Measurements from ENCODE around the gene SGCA. TPM values are rescaled to one million over a fixed set of nuclear protein-coding genes. Genes with fewer than 3 reads are reported as not detected.

SGCA gene
- total and polyA plus RNA-seq, 9 of the 15 experiments (the other 6 are each of a cell fraction or from before 2014, with no cell fraction given), result not detected

- TF ChIP-seq ZNF217 (CRISPR knock-in tag; IDR thresholded peaks at IDR 0.05) (no peak), BRF1 (IDR thresholded peaks at IDR 0.05; ENCODE audit: borderline replicate concordance, extremely low read depth, insufficient read length) (no peak), MAFG (tag; conservative IDR thresholded peaks at IDR 0.05) (no peak), ZZZ3 (IDR thresholded peaks at IDR 0.05) (no peak), ZNF507 (tag; conservative IDR thresholded peaks at IDR 0.05) (no peak), NCOA1 (IDR thresholded peaks at IDR 0.05; ENCODE audit: low read depth) (0 out of 2 replicates have a peak, but pooled peaks have one; percentile 46)
- TF ChIP-seq, protein P1, sequence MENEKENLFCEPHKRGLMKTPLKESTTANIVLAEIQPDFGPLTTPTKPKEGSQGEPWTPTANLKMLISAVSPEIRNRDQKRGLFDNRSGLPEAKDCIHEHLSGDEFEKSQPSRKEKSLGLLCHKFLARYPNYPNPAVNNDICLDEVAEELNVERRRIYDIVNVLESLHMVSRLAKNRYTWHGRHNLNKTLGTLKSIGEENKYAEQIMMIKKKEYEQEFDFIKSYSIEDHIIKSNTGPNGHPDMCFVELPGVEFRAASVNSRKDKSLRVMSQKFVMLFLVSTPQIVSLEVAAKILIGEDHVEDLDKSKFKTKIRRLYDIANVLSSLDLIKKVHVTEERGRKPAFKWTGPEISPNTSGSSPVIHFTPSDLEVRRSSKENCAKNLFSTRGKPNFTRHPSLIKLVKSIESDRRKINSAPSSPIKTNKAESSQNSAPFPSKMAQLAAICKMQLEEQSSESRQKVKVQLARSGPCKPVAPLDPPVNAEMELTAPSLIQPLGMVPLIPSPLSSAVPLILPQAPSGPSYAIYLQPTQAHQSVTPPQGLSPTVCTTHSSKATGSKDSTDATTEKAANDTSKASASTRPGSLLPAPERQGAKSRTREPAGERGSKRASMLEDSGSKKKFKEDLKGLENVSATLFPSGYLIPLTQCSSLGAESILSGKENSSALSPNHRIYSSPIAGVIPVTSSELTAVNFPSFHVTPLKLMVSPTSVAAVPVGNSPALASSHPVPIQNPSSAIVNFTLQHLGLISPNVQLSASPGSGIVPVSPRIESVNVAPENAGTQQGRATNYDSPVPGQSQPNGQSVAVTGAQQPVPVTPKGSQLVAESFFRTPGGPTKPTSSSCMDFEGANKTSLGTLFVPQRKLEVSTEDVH (IDR thresholded peaks at IDR 0.05; ENCODE audit: low read depth, partially characterized antibody), result no peak
- TF ChIP-seq, protein P2, sequence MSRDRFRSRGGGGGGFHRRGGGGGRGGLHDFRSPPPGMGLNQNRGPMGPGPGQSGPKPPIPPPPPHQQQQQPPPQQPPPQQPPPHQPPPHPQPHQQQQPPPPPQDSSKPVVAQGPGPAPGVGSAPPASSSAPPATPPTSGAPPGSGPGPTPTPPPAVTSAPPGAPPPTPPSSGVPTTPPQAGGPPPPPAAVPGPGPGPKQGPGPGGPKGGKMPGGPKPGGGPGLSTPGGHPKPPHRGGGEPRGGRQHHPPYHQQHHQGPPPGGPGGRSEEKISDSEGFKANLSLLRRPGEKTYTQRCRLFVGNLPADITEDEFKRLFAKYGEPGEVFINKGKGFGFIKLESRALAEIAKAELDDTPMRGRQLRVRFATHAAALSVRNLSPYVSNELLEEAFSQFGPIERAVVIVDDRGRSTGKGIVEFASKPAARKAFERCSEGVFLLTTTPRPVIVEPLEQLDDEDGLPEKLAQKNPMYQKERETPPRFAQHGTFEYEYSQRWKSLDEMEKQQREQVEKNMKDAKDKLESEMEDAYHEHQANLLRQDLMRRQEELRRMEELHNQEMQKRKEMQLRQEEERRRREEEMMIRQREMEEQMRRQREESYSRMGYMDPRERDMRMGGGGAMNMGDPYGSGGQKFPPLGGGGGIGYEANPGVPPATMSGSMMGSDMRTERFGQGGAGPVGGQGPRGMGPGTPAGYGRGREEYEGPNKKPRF (IDR thresholded peaks at IDR 0.05; ENCODE audit: low read depth, low read length), result no peak
- TF ChIP-seq, protein P3, sequence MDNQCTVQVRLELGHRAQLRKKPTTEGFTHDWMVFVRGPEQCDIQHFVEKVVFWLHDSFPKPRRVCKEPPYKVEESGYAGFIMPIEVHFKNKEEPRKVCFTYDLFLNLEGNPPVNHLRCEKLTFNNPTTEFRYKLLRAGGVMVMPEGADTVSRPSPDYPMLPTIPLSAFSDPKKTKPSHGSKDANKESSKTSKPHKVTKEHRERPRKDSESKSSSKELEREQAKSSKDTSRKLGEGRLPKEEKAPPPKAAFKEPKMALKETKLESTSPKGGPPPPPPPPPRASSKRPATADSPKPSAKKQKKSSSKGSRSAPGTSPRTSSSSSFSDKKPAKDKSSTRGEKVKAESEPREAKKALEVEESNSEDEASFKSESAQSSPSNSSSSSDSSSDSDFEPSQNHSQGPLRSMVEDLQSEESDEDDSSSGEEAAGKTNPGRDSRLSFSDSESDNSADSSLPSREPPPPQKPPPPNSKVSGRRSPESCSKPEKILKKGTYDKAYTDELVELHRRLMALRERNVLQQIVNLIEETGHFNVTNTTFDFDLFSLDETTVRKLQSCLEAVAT (IDR thresholded peaks at IDR 0.05), result peak in 1 of 2 experiments; percentile 73; a peak in 2 of 4 replicates
- TF ChIP-seq, protein P4, sequence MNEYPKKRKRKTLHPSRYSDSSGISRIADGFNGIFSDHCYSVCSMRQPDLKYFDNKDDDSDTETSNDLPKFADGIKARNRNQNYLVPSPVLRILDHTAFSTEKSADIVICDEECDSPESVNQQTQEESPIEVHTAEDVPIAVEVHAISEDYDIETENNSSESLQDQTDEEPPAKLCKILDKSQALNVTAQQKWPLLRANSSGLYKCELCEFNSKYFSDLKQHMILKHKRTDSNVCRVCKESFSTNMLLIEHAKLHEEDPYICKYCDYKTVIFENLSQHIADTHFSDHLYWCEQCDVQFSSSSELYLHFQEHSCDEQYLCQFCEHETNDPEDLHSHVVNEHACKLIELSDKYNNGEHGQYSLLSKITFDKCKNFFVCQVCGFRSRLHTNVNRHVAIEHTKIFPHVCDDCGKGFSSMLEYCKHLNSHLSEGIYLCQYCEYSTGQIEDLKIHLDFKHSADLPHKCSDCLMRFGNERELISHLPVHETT (CRISPR knock-in tag; conservative IDR thresholded peaks at IDR 0.05 in 1 of 2, IDR thresholded peaks at IDR 0.05 in 1 of 2), result no peak; a peak in 1 of 4 replicates
- TF ChIP-seq, protein P5, sequence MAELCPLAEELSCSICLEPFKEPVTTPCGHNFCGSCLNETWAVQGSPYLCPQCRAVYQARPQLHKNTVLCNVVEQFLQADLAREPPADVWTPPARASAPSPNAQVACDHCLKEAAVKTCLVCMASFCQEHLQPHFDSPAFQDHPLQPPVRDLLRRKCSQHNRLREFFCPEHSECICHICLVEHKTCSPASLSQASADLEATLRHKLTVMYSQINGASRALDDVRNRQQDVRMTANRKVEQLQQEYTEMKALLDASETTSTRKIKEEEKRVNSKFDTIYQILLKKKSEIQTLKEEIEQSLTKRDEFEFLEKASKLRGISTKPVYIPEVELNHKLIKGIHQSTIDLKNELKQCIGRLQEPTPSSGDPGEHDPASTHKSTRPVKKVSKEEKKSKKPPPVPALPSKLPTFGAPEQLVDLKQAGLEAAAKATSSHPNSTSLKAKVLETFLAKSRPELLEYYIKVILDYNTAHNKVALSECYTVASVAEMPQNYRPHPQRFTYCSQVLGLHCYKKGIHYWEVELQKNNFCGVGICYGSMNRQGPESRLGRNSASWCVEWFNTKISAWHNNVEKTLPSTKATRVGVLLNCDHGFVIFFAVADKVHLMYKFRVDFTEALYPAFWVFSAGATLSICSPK (IDR thresholded peaks at IDR 0.05; ENCODE audit: borderline replicate concordance), result no peak
Observed at GRCh38 chr17:50153650-50154575, 11.9 kb upstream of the SGCA start (continued).
